Suprapubic skin (tissue), 4 donors: ENCODE data around the gene COPS3. TPM values are rescaled to one million over a fixed set of nuclear protein-coding genes. Genes with fewer than 3 reads are reported as not detected.
A peak's percentile ranks its signal among the peaks of the same experiment; 100 is the strongest.

Experiments
- DNase-seq, 2 donors: peaks; one replicate each; pipeline ENCODE4 v3.0.0-alpha.2; 2019; ENCODE audit warnings: low spot score in 2 of 2
- H3K27ac ChIP-seq: fragments of 200-600 bp; sonication (generic); one replicate; pipeline ENCODE4 v1.5.1; 2019
- H3K27me3 ChIP-seq: fragments of 200-600 bp; sonication (generic); one replicate; pipeline ENCODE4 v1.5.1; 2019
- H3K36me3 ChIP-seq: fragments of 200-600 bp; sonication (generic); one replicate; pipeline ENCODE4 v1.5.1; 2019
- H3K4me1 ChIP-seq: fragments of 200-600 bp; sonication (generic); one replicate; pipeline ENCODE4 v1.5.1; 2019
- H3K4me3 ChIP-seq: fragments of 200-600 bp; sonication (generic); one replicate; pipeline ENCODE4 v1.5.1; 2019; ENCODE audit warnings: mild to moderate bottlenecking
- H3K9me3 ChIP-seq: fragments of 200-600 bp; sonication (generic); one replicate; pipeline ENCODE4 v1.5.1; 2019
- CTCF ChIP-seq, 2 donors: fragments of 200-600 bp in 1 of 2; fragments of 450-650 bp in 1 of 2; sonication (generic) in 1 of 2; IDR thresholded peaks; one replicate each; pipeline ENCODE4 v1.5.1; 2016 to 2019; ENCODE audit warnings: antibody characterized with exemption in 2 of 2, mild to moderate bottlenecking in 1 of 2, moderate library complexity in 1 of 2
- EP300 ChIP-seq: sonication (generic); formaldehyde crosslinking; IDR thresholded peaks from one replicate; pipeline ENCODE4 v1.6.1; 2017; ENCODE audit warnings: antibody characterized with exemption
- POLR2A ChIP-seq, 2 donors: fragments of 450-650 bp; IDR thresholded peaks; one replicate each; pipeline ENCODE4 v1.6.1; 2017; ENCODE audit warnings: antibody characterized with exemption in 2 of 2, mild to moderate bottlenecking in 2 of 2, moderate library complexity in 2 of 2
- POLR2AphosphoS5 ChIP-seq, 3 donors: sonication (generic); formaldehyde crosslinking; IDR thresholded peaks; one replicate each; pipeline ENCODE4 v1.6.1; 2017; ENCODE audit warnings: antibody characterized with exemption in 3 of 3
- WGBS: methylation state at CpG from one replicate; pipeline ENCODE4 v1.1.5; 2018; 5-methylcytosine and 5-hydroxymethylcytosine counted together
- total RNA-seq, 4 donors: library from RNA; depleted of rRNA; stranded (reverse); fragments of >200 nt; gene quantifications; one replicate each; pipeline ENCODE4 v1.1.0, GENCODE V29; 2016

The COPS3 gene
- total RNA-seq, 4 donors from 2014 or later = 55.0 to 77.3 (median 59.4) TPM

- no peaks in the 10 kb centered on the region for H3K27me3 ChIP-seq
- DNase-seq = no peak
- 83% methylated on average over 10 of the region's 10 CpGs for WGBS
- peaks cover 8% of the 10 kb centered on the region for H3K4me1 ChIP-seq
- H3K27ac ChIP-seq = no peak overlapping the region
- no peak overlapping the region for H3K4me3 ChIP-seq
- no peak for TF ChIP-seq POLR2AphosphoS5 (IDR thresholded peaks at IDR 0.05)
- TF ChIP-seq POLR2A (IDR thresholded peaks at IDR 0.05) = no peak
- TF ChIP-seq EP300 = no peak
- TF ChIP-seq CTCF (IDR thresholded peaks at IDR 0.05) = no peak
- H3K36me3 ChIP-seq = peaks cover 14% of the 10 kb centered on the region
- H3K9me3 ChIP-seq = no peaks in the 10 kb centered on the region
These were observed 39.4 kb downstream of the COPS3 start for GRCh38 chr17:17241656-17242055.

GRCh38 chr17:17239832-17240231, 41.2 kb downstream of the COPS3 start:
- Histone ChIP-seq H3K9me3 (no peaks in the 10 kb centered on the region), H3K4me3 (no peak overlapping the region), H3K36me3 (no peaks in the 10 kb centered on the region), H3K27ac (no peak overlapping the region), H3K27me3 (no peaks in the 10 kb centered on the region), H3K4me1 (peaks cover 21% of the 10 kb centered on the region)
- WGBS = 62% methylated on average over 1 of the region's 1 CpG
- no peak for DNase-seq
- no peak for TF ChIP-seq POLR2AphosphoS5 (IDR thresholded peaks at IDR 0.05)
- TF ChIP-seq POLR2A (IDR thresholded peaks at IDR 0.05) = no peak
- TF ChIP-seq EP300 = no peak
- no peak for TF ChIP-seq CTCF (IDR thresholded peaks at IDR 0.05)

- under 1% methylated on average over 26 of the region's 53 CpGs for WGBS
- H3K27ac ChIP-seq = peak within 1 kb of the TSS; percentile 92
- peak within 1 kb of the TSS; percentile 99 for H3K4me3 ChIP-seq
- H3K27me3 ChIP-seq = no peaks in the 10 kb centered on the region
- peaks cover 31% of the 10 kb centered on the region for H3K4me1 ChIP-seq
- H3K36me3 ChIP-seq = peaks cover 8% of the 10 kb centered on the region
- DNase-seq = peak; percentile 96 to 97
- TF ChIP-seq POLR2A (IDR thresholded peaks at IDR 0.05) (peak in 1 of 2 donors; percentile 85), CTCF (IDR thresholded peaks at IDR 0.05) (no peak), POLR2AphosphoS5 (IDR thresholded peaks at IDR 0.05) (peak; percentile 66 to 97 (median 70))
- no peaks in the 10 kb centered on the region for H3K9me3 ChIP-seq
These were observed 43.8 kb downstream of the COPS3 start, which contains the start of gene FLCN for GRCh38 chr17:17237026-17237799. Gene FLCN (minus strand): TSS chr17:17237168. CDS start chr17:17228137, 9,031 bp downstream.

GRCh38 chr17:17236295-17237025, 44.6 kb downstream of the COPS3 start:
- peak overlapping the region; percentile 99 for H3K4me3 ChIP-seq
- 0% methylated on average over 20 of the region's 31 CpGs for WGBS
- no peaks in the 10 kb centered on the region for H3K9me3 ChIP-seq
- H3K27ac ChIP-seq = peak overlapping the region; percentile 92
- TF ChIP-seq POLR2AphosphoS5 (IDR thresholded peaks at IDR 0.05) (no peak), EP300 (no peak), POLR2A (IDR thresholded peaks at IDR 0.05) (no peak), CTCF (IDR thresholded peaks at IDR 0.05) (no peak)
- peaks cover 15% of the 10 kb centered on the region for H3K36me3 ChIP-seq
- peaks cover 31% of the 10 kb centered on the region for H3K4me1 ChIP-seq
- peak in 1 of 2 donors; percentile 77 for DNase-seq
- no peaks in the 10 kb centered on the region for H3K27me3 ChIP-seq
